HepG2 (cell line): ENCODE data around the gene GINS2. TPM values are rescaled to one million over a fixed set of nuclear protein-coding genes. Genes with fewer than 3 reads are reported as not detected.

Source experiments
- ATAC-seq: fragments of 200-7000 bp; cut with Tn5 transposase; 3 replicates; pipeline ENCODE4 v1.9.1; 2020; ENCODE audit warnings: mild to moderate bottlenecking, moderate library complexity
- BruUV-seq: library from RNA; stranded (reverse); fragments of 400-500 nt; replicated peaks from 2 replicates; lab custom pipeline; 2021; lab: Mats Ljungman, UMichigan
- CTCF ChIA-PET: fragments of 300-600 bp; formaldehyde crosslinking; extraction: SDS; loops from one replicate; lab custom pipeline; 2021; ENCODE audit warnings: low total read pairs, inconsistent platforms, low intra/inter-chr PET ratio; lab: Yijun Ruan, JAX
- POLR2A ChIA-PET: fragments of 350-600 bp; sonication (Branson Sonifier 250); formaldehyde crosslinking; loops from one replicate; lab custom pipeline; 2020; ENCODE audit warnings: antibody characterized with exemption, inconsistent platforms; lab: Yijun Ruan, JAX
- DNase-seq: peaks from one replicate; pipeline ENCODE4 v3.0.0-alpha.2; 2015; ENCODE audit warnings: low spot score
- FAIRE-seq: peaks from 3 replicates; lab custom pipeline; 2011; peaks lifted over from hg19 to GRCh38; lab: Jason Lieb, UNC
- H2AFZ ChIP-seq: one replicate; pipeline ENCODE4 v1.6.1; 2011; ENCODE audit warnings: low read length, inconsistent platforms
- H3K27ac ChIP-seq: fragments of 300-600 bp; 3 replicates; pipeline ENCODE4 v1.8.0; 2011; ENCODE audit warnings: mixed run types, mild to moderate bottlenecking, mixed read lengths, low read length, inconsistent platforms; ENCODE audit not compliant: insufficient read depth; ENCODE audit errors: extremely low read length
- H3K27me3 ChIP-seq, 2 experiments: fragments of 200-600 bp in 1 of 2; 2 replicates in 1 of 2; 3 replicates in 1 of 2; pipeline versions ENCODE4 v1.6.0 to v1.8.0; 2011; ENCODE audit warnings: low read length in 2 of 2, mild to moderate bottlenecking in 2 of 2, moderate library complexity in 2 of 2, inconsistent platforms in 1 of 2; ENCODE audit not compliant: insufficient read depth in 2 of 2, control insufficient read depth in 1 of 2
- H3K36me3 ChIP-seq, 2 experiments: fragments of 200-600 bp in 1 of 2; replicated peaks in 1 of 2; 2 replicates in 1 of 2; 3 replicates in 1 of 2; pipeline versions ENCODE4 v1.5.1 to v1.8.0; 2011; ENCODE audit warnings: low read length in 2 of 2, inconsistent platforms in 1 of 2; ENCODE audit not compliant: insufficient read depth in 2 of 2, control insufficient read depth in 1 of 2
- H3K4me1 ChIP-seq: 2 replicates; pipeline ENCODE4 v1.5.1; 2012; ENCODE audit warnings: low read length, inconsistent platforms; ENCODE audit not compliant: insufficient read depth
- H3K4me2 ChIP-seq: 2 replicates; pipeline ENCODE4 v1.6.0; 2011; ENCODE audit warnings: low read depth, low read length, inconsistent platforms
- H3K4me3 ChIP-seq, 3 experiments: fragments of 200-600 bp in 1 of 3; sonication (generic), shearing (Covaris generic) in 1 of 3; replicated peaks in 1 of 3; 2 replicates each; pipeline ENCODE4 v1.5.1; 2011 to 2016; ENCODE audit warnings: low read length in 3 of 3, inconsistent platforms in 2 of 3, low read depth in 2 of 3, mild to moderate bottlenecking in 2 of 3, control low read depth in 1 of 3, mixed read lengths in 1 of 3; ENCODE audit not compliant: insufficient read depth in 1 of 3
- H3K79me2 ChIP-seq: one replicate; pipeline ENCODE4 v1.6.1; 2011; ENCODE audit warnings: low read length, inconsistent platforms; ENCODE audit not compliant: insufficient read depth
- H3K9ac ChIP-seq: 2 replicates; pipeline ENCODE4 v1.6.0; 2011; ENCODE audit warnings: mild to moderate bottlenecking, low read depth, low read length, inconsistent platforms; ENCODE audit not compliant: insufficient read depth
- H3K9me3 ChIP-seq: 2 replicates; pipeline ENCODE4 v1.5.1; 2012; ENCODE audit warnings: mild to moderate bottlenecking, low read length
- H4K20me1 ChIP-seq: 2 replicates; pipeline ENCODE4 v1.6.0; 2011; ENCODE audit warnings: inconsistent platforms, mild to moderate bottlenecking, low read length, moderate library complexity; ENCODE audit not compliant: insufficient read depth
- AHR ChIP-seq: IDR thresholded peaks from 2 replicates; pipeline ENCODE4 v1.6.1; 2018; ENCODE audit warnings: missing genetic modification reagents, missing compliant biosample characterization
- BCL6 ChIP-seq: IDR thresholded peaks from 2 replicates; pipeline ENCODE4 v1.6.1; 2016; ENCODE audit warnings: missing genetic modification reagents, missing compliant biosample characterization
- BORCS8-MEF2B ChIP-seq: sonication (generic); formaldehyde crosslinking; IDR thresholded peaks from 2 replicates; pipeline ENCODE4 v1.8.0; 2022; ENCODE audit warnings: mild to moderate bottlenecking, missing genetic modification reagents
- ETV5 ChIP-seq: IDR thresholded peaks from 2 replicates; pipeline ENCODE4 v1.6.1; 2018; ENCODE audit warnings: missing biosample characterization, missing genetic modification reagents, inconsistent platforms, borderline replicate concordance
- HNF4A ChIP-seq: sonication (generic); formaldehyde crosslinking; IDR thresholded peaks from 2 replicates; pipeline ENCODE4 v1.4.0; 2020; ENCODE audit warnings: missing genetic modification reagents
- MYC ChIP-seq: sonication (generic); formaldehyde crosslinking; IDR thresholded peaks from 2 replicates; pipeline ENCODE4 v1.9.0; 2021; ENCODE audit warnings: missing genetic modification reagents, borderline replicate concordance
- NFAT5 ChIP-seq: sonication (generic); formaldehyde crosslinking; IDR thresholded peaks from 2 replicates; pipeline ENCODE4 v1.4.0; 2020; ENCODE audit warnings: missing genetic modification reagents
- THAP7 ChIP-seq: sonication (generic); formaldehyde crosslinking; IDR thresholded peaks from 2 replicates; pipeline ENCODE4 v1.8.1; 2023; ENCODE audit warnings: mild to moderate bottlenecking, missing genetic modification reagents
- XRCC5 ChIP-seq: fragments of 200-400 bp; formaldehyde crosslinking; optimal IDR thresholded peaks from 2 replicates; pipeline ENCODE3; 2017; ENCODE audit warnings: mild to moderate bottlenecking, low read length
- YEATS4 ChIP-seq: sonication (generic); formaldehyde crosslinking; IDR thresholded peaks from 2 replicates; pipeline ENCODE4 v1.4.0; 2020; ENCODE audit warnings: missing genetic modification reagents, borderline replicate concordance
- YY1 ChIP-seq: IDR thresholded peaks from 2 replicates; pipeline ENCODE4 v1.6.1; 2011; ENCODE audit warnings: low read length, low read depth, moderate library complexity, mild to moderate bottlenecking; ENCODE audit not compliant: insufficient read depth, insufficient replicate concordance
- ZNF44 ChIP-seq: sonication (generic); formaldehyde crosslinking; IDR thresholded peaks from 2 replicates; pipeline ENCODE4 v1.5.1; 2020; ENCODE audit warnings: mild to moderate bottlenecking, missing genetic modification reagents
- ZNF570 ChIP-seq: sonication (generic); formaldehyde crosslinking; IDR thresholded peaks from 2 replicates; pipeline ENCODE4 v1.4.0; 2020; ENCODE audit warnings: mild to moderate bottlenecking, missing genetic modification reagents, borderline replicate concordance
- ZNF616 ChIP-seq: sonication (generic); formaldehyde crosslinking; IDR thresholded peaks from 2 replicates; pipeline ENCODE4 v1.5.0; 2020; ENCODE audit warnings: low read depth, mild to moderate bottlenecking, missing genetic modification reagents
- WGBS: methylation state at CpG from one replicate; pipeline ENCODE4 v1.1.6; 2017; ENCODE audit warnings: low lambda C conversion rate; 5-methylcytosine and 5-hydroxymethylcytosine counted together
- in situ Hi-C: cut with HindIII; loops from 2 replicates; pipeline ENCODE4 v1.10.0; 2017; ENCODE audit warnings: low pct_unique_long_range_greater_than_20kb; ENCODE audit not compliant: extremely low pct_ligation_motif_present
- intact Hi-C: fragments of 100-400 bp; cut with micrococcal nuclease; formaldehyde crosslinking; loops from one replicate; pipeline ENCODE4 v1.10.0; 2022; ENCODE audit not compliant: unreplicated experiment
- polyA plus RNA-seq, 8 experiments: library from polyadenylated mRNA; depleted of rRNA in 3 of 8; stranded (reverse) in 7 of 8; unstranded in 1 of 8; fragments of >200 nt; fragmentation: Illumina TruSeq in 4 of 8; extraction: Trizol in 4 of 8; gene quantifications; 2 replicates each; pipeline versions ENCODE4 v1.2.1 to v1.2.3, GENCODE V29; 2011 to 2016; ENCODE audit warnings: low read depth in 4 of 8, missing spikeins in 1 of 8, mixed read lengths in 1 of 8; ENCODE audit not compliant: insufficient read depth in 1 of 8
- total RNA-seq, 5 experiments: library from RNA; depleted of rRNA; stranded (reverse); fragments of >200 nt; fragmentation: Illumina TruSeq; extraction: Trizol; gene quantifications; 2 replicates each; pipeline ENCODE4 v1.2.3, GENCODE V29; 2016; ENCODE audit warnings: low read depth in 1 of 5

The GINS2 gene
- total and polyA plus RNA-seq, 2 of the 13 experiments (the other 11 are each of a cell fraction or from before 2014, with no cell fraction given): 10.6 to 48.3 TPM

- DNase-seq: no peak
- WGBS: 97% methylated on average over 7 of the region's 8 CpGs
- ChIA-PET POLR2A (no interaction called here), CTCF (no interaction called here)
- Histone ChIP-seq H3K4me3 (no peak overlapping the region), H3K79me2 (peaks cover 43% of the 10 kb centered on the region), H3K4me2 (no peak overlapping the region), H3K4me1 (peaks cover 31% of the 10 kb centered on the region), H2AFZ (no peak overlapping the region), H3K9ac (no peak overlapping the region), H3K9me3 (no peaks in the 10 kb centered on the region), H4K20me1 (peaks cover 89% of the 10 kb centered on the region), H3K27me3 (no peaks in the 10 kb centered on the region), H3K27ac (no peak overlapping the region), H3K36me3 (peaks cover 24 to 60% of the 10 kb centered on the region in 2 experiments; a peak in 4 of 5 replicates)
- ATAC-seq: no peak
- TF ChIP-seq MYC (CRISPR knock-in tag) (no peak), THAP7 (CRISPR knock-in tag) (no peak), HNF4A (no peak), ZNF570 (no peak), YEATS4 (CRISPR knock-in tag) (no peak), NFAT5 (CRISPR knock-in tag) (no peak), ZNF616 (no peak), XRCC5 (no peak), ZNF44 (CRISPR knock-in tag) (no peak), BCL6 (no peak), BORCS8-MEF2B (no peak), ETV5 (CRISPR knock-in tag) (no peak), YY1 (no peak), AHR (CRISPR knock-in tag) (no peak)
- in situ Hi-C loops: no loop called here
- FAIRE-seq: no peak
- no TSS peak for BruUV-seq
- intact Hi-C loops: no loop called here
Observed at GRCh38 chr16:85643631-85644030, 45.1 kb downstream of the GINS2 start.
